Measurements from ENCODE around the gene UFL1.

UFL1 gene

GRCh38 chr6:96575359-96575758 lies 53.8 kb downstream of the UFL1 start:
- no peak for DNase-seq (ENCODE audit: low spot score)

DNA sequence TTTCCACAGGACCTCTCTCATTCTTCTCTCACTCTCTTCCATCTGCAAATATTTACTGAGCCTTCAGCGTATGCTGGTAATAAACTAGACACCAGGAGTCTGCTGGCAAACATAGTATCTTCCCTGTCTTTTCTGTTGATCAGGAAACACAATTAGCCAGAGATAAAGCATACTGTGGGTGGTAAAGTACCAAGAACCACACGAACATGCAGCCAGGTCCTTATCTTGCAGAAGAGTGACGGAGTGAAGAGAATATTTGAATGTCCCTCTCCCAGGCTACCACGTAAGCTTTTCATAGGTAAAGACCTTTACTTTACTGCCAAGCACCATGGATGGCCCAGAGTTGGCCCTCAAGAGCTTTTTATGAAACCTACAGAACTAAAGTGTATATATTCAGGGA lies 54.6 kb downstream of the UFL1 start:
- DNase-seq (ENCODE audit: low spot score) = no peak

DNA sequence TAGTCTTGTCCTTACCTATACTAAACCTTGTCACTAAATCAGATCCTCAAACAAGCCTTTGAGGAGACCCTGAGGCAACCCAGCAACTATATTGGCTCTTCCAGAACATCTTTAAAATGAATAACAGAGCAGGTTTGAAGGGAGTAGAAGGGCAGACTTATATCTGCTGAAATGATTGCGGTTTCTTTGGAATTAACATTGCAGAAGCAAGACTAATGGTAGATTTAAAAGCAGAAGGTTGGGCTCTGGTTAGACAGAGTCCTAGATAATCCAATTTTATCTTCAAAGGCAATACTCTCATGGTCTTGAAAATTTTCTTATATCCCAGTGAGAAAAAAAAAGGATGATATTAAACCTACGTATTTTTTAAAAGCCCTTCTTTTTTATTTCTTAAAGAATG lies 60.4 kb downstream of the UFL1 start:
- no peak for DNase-seq (ENCODE audit: low spot score)

DNA sequence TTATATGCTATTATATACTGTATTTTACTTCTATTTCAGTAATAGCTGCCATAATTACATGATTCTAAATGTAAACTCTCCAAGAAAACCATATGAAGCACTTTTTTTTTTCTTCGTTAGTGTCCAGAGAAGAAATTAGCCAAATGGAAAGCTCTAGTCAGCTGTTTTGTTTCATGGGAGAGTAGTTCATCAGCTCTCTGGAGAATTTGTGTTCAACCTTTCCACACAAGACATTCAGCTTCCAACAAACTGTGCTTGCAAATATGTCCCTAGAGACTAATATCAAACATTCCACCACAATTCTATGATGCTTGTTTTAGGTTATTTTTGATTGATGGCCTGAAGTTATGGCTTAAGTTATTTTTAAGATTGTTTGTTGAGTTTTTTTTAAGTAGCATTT lies 60.8 kb downstream of the UFL1 start:
- DNase-seq (ENCODE audit: low spot score) = no peak

DNA sequence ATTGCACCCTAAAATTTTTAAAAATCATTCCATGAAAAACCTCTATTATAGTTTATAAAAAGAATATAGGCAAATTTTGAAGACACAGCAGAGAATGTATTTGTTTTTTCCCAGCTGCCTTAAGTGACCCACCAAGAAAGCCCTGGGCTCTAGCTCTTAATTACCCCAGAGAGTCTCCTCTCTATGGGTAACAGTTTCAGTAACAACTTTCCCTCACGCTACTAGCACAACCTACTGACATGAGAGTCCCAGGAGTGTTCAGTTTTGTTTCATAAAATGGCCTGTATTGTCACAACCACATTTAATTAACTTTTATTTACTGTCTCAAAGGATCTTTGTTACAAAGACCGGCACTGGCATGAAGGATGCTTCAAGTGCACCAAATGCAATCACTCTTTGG lies 82.8 kb downstream of the UFL1 start:
- DNase-seq (ENCODE audit: low spot score) = no peak
